GM18507 (cell line): ENCODE measurements around the gene FBXW10B.
"Not testable (repeated sequence)": the region's sequence is repeated elsewhere in the genome, so short reads cannot be mapped to it uniquely, and the experiment has no call there.

Experiments
- DNase-seq: peaks from one replicate; pipeline ENCODE4 v3.0.0; 2011; ENCODE audit warnings: low read depth; ENCODE audit not compliant: insufficient read length; ENCODE audit errors: extremely low spot score
- FAIRE-seq: peaks from 2 replicates; lab custom pipeline; 2011; peaks lifted over from hg19 to GRCh38; lab: Jason Lieb, UNC

Gene FBXW10B

GRCh38 chr17:15619331-15620058 is at the start of gene FBXW10B:
FBXW10B (minus strand) TSS chr17:15619704; CDS start chr17:15619512, 192 bp downstream.
- not testable (repeated sequence) for DNase-seq, FAIRE-seq

GRCh38 chr17:15663691-15664090 is 44.2 kb upstream of the FBXW10B start:
- DNase-seq: no peak
- FAIRE-seq: no peak

- FAIRE-seq (no peak), DNase-seq (no peak)
Observed at GRCh38 chr17:15663176-15663575, 43.7 kb upstream of the FBXW10B start.

GRCh38 chr17:15662681-15663080 is 43.2 kb upstream of the FBXW10B start:
- no peak for FAIRE-seq
- no peak for DNase-seq

- FAIRE-seq: no peak
Observed at GRCh38 chr17:15660077-15660476, 40.6 kb upstream of the FBXW10B start.

GRCh38 chr17:15659663-15660062 is 40.2 kb upstream of the FBXW10B start:
- DNase-seq (no peak), FAIRE-seq (no peak)

More at GRCh38 chr17:15660077-15660476, 40.6 kb upstream of the FBXW10B start:
- no peak for DNase-seq

GRCh38 chr17:15659236-15659635 is 39.7 kb upstream of the FBXW10B start:
- FAIRE-seq (no peak), DNase-seq (no peak)

GRCh38 chr17:15658296-15658695 is 38.8 kb upstream of the FBXW10B start:
- FAIRE-seq (no peak), DNase-seq (no peak)

GRCh38 chr17:15657868-15658267 is 38.4 kb upstream of the FBXW10B start:
- FAIRE-seq (no peak), DNase-seq (no peak)

GRCh38 chr17:15654886-15655561 is 35.5 kb upstream of the FBXW10B start:
- DNase-seq (no peak), FAIRE-seq (no peak)

- not testable (repeated sequence) for FAIRE-seq, DNase-seq
Observed at GRCh38 chr17:15654401-15654800, 34.9 kb upstream of the FBXW10B start.

- DNase-seq: no peak
- no peak for FAIRE-seq
Observed at GRCh38 chr17:15652960-15653359, 33.5 kb upstream of the FBXW10B start.

GRCh38 chr17:15651583-15652110 is 32.1 kb upstream of the FBXW10B start:
- DNase-seq (no peak), FAIRE-seq (no peak)

GRCh38 chr17:15650741-15651582 is 31.5 kb upstream of the FBXW10B start:
- no peak for FAIRE-seq
- no peak for DNase-seq

- DNase-seq: no peak
- no peak for FAIRE-seq
Observed at GRCh38 chr17:15649861-15650421, 30.4 kb upstream of the FBXW10B start.

GRCh38 chr17:15648386-15648785 is 28.9 kb upstream of the FBXW10B start:
- DNase-seq (no peak), FAIRE-seq (no peak)

GRCh38 chr17:15645942-15646312 is 26.4 kb upstream of the FBXW10B start:
- FAIRE-seq, DNase-seq: not testable (repeated sequence)

- not testable (repeated sequence) for FAIRE-seq, DNase-seq
Observed at GRCh38 chr17:15645099-15645941, 25.8 kb upstream of the FBXW10B start.
